GM06990 (cell line): ENCODE results near the gene PANX3.

Experiments
- DNase-seq: peaks from one replicate; pipeline ENCODE4 v3.0.0-alpha.2; 2011; ENCODE audit not compliant: insufficient read length; ENCODE audit errors: extremely low read depth
- H3K27me3 ChIP-seq: replicated peaks from 2 replicates; pipeline ENCODE4 v1.6.0; 2011; ENCODE audit warnings: low read length; ENCODE audit not compliant: control insufficient read depth, insufficient read depth
- H3K36me3 ChIP-seq: 2 replicates; pipeline ENCODE4 v1.5.1; 2011; ENCODE audit warnings: low read length; ENCODE audit not compliant: control insufficient read depth, insufficient read depth
- H3K4me3 ChIP-seq: replicated peaks from 2 replicates; pipeline ENCODE4 v1.5.1; 2011; ENCODE audit warnings: low read depth, mild to moderate bottlenecking, control low read depth, low read length
- TF ChIP-seq, protein P1 (sequence below): IDR thresholded peaks from 2 replicates; pipeline ENCODE4 v1.5.1; 2011; ENCODE audit warnings: low read length, control low read depth, mild to moderate bottlenecking, inconsistent platforms; ENCODE audit not compliant: insufficient read depth, poor library complexity, severe bottlenecking

PANX3 gene

GRCh38 chr11:124622531-124623451, 11.6 kb downstream of the PANX3 start, which contains the start of gene TBRG1:
TBRG1 (plus strand) TSS chr11:124622864; CDS start chr11:124623084, 220 bp downstream.
- TF ChIP-seq, protein P1, sequence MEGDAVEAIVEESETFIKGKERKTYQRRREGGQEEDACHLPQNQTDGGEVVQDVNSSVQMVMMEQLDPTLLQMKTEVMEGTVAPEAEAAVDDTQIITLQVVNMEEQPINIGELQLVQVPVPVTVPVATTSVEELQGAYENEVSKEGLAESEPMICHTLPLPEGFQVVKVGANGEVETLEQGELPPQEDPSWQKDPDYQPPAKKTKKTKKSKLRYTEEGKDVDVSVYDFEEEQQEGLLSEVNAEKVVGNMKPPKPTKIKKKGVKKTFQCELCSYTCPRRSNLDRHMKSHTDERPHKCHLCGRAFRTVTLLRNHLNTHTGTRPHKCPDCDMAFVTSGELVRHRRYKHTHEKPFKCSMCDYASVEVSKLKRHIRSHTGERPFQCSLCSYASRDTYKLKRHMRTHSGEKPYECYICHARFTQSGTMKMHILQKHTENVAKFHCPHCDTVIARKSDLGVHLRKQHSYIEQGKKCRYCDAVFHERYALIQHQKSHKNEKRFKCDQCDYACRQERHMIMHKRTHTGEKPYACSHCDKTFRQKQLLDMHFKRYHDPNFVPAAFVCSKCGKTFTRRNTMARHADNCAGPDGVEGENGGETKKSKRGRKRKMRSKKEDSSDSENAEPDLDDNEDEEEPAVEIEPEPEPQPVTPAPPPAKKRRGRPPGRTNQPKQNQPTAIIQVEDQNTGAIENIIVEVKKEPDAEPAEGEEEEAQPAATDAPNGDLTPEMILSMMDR = no peak
- DNase-seq = peak; percentile 83
- H3K27me3 ChIP-seq = no peaks in the 10 kb centered on the region; the same call in 1 of the 2 replicates
- H3K4me3 ChIP-seq = peak within 1 kb of the TSS; percentile 97
- peaks cover 14% of the 10 kb centered on the region for H3K36me3 ChIP-seq

GRCh38 chr11:124623861-124624525, 12.8 kb downstream of the PANX3 start:
- H3K36me3 ChIP-seq = peaks cover 14% of the 10 kb centered on the region
- DNase-seq = no peak
- peak overlapping the region; percentile 97 for H3K4me3 ChIP-seq
- no peaks in the 10 kb centered on the region; the same call in 1 of the 2 replicates for H3K27me3 ChIP-seq
- TF ChIP-seq, protein P1 = no peak

DNA sequence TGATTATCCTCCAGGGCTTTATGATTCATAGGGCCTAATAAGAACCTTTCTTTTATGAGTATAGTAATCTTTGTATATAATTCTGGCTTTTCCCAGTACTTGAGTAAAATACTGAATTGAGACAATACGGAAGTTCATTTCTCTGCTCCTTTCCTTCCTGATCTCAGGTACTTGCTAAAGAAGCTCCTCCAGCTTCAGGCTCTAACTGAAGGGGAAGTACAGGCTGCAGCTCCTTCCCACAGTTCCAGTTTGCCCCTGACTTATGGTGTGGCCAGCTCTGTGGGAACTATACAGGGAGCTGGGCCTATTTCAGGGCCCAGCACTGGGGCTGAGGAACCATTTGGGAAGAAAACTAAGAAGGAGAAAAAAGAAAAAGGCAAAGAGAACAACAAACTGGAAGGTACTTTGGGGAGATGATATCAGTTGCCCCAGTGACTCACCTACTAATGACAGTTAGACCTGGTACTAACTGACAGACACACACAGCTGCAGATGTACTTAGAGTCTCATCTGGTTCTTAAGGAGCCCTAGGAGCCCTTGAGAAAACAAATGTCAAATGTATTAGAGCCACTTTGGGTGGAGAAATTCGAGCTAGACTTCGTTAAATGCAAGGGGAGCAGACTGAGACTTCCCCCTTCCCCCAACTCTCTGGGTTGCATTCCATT, 14.4 kb downstream of the PANX3 start:
- Histone ChIP-seq H3K27me3 (no peaks in the 10 kb centered on the region), H3K36me3 (peaks cover 19% of the 10 kb centered on the region), H3K4me3 (no peak overlapping the region)
- DNase-seq = no peak
- TF ChIP-seq, protein P1 = no peak

GRCh38 chr11:124627546-124627945, 16.3 kb downstream of the PANX3 start:
- TF ChIP-seq, protein P1 = no peak
- Histone ChIP-seq H3K4me3 (no peak overlapping the region), H3K27me3 (no peaks in the 10 kb centered on the region), H3K36me3 (peaks cover 28% of the 10 kb centered on the region)
- no peak for DNase-seq

GRCh38 chr11:124629961-124630360, 18.7 kb downstream of the PANX3 start:
- TF ChIP-seq, protein P1 = no peak
- no peak overlapping the region for H3K4me3 ChIP-seq
- DNase-seq = no peak
- peaks cover 29% of the 10 kb centered on the region for H3K36me3 ChIP-seq
- no peaks in the 10 kb centered on the region for H3K27me3 ChIP-seq
